CD4-positive, alpha-beta T cell (primary cell): ENCODE results near the gene SOSTDC1. TPM values are rescaled to one million over a fixed set of nuclear protein-coding genes. Genes with fewer than 3 reads are reported as not detected.

Experiments used
- ATAC-seq: fragments of 200-7000 bp; cut with Tn5 transposase; one replicate; pipeline ENCODE4 v1.10.0; 2022; ENCODE audit warnings: mild to moderate bottlenecking; ENCODE audit not compliant: poor library complexity
- CTCF ChIA-PET: fragments of 350-600 bp; sonication (Branson Sonifier 250); formaldehyde crosslinking; loops from one replicate; lab custom pipeline; 2021; ENCODE audit warnings: antibody characterized with exemption, inconsistent platforms; lab: Charles Lee
- POLR2A ChIA-PET: fragments of 350-600 bp; sonication (Branson Sonifier 250); formaldehyde crosslinking; loops from one replicate; lab custom pipeline; 2021; ENCODE audit warnings: antibody characterized with exemption, inconsistent platforms; lab: Charles Lee
- DNase-seq, 14 experiments: peaks; one replicate each; pipeline ENCODE4 v3.0.0-alpha.2; 2013 to 2020; ENCODE audit warnings: mixed read lengths in 2 of 14
- H3K27ac ChIP-seq, 2 donors: one replicate each; pipeline versions ENCODE4 v1.5.1 to v1.7.0; 2013; ENCODE audit warnings: low read length in 2 of 2, low read depth in 1 of 2, mild to moderate bottlenecking in 1 of 2
- H3K27me3 ChIP-seq, 2 experiments: 1 replicate in 1 of 2; 2 replicates in 1 of 2; pipeline versions ENCODE4 v1.6.1 to v1.7.0; 2013; ENCODE audit warnings: low read length in 2 of 2, control low read depth in 1 of 2, mild to moderate bottlenecking in 1 of 2, moderate library complexity in 1 of 2; ENCODE audit not compliant: insufficient read depth in 2 of 2, control insufficient read depth in 1 of 2
- H3K36me3 ChIP-seq: one replicate; pipeline ENCODE4 v1.6.1; 2013; ENCODE audit warnings: low read length, control low read depth; ENCODE audit not compliant: insufficient read depth
- H3K4me1 ChIP-seq: one replicate; pipeline ENCODE4 v1.6.1; 2013; ENCODE audit warnings: low read length, control low read depth; ENCODE audit not compliant: insufficient read depth
- H3K4me3 ChIP-seq: one replicate; pipeline ENCODE4 v1.5.1; 2013; ENCODE audit warnings: mild to moderate bottlenecking, low read length, moderate library complexity
- H3K9me3 ChIP-seq, 2 experiments: 1 replicate in 1 of 2; 2 replicates in 1 of 2; pipeline versions ENCODE4 v1.6.1 to v1.7.0; 2013; ENCODE audit warnings: low read length in 2 of 2, mild to moderate bottlenecking in 2 of 2, control low read depth in 1 of 2, moderate library complexity in 1 of 2; ENCODE audit not compliant: control insufficient read depth in 1 of 2, insufficient read depth in 1 of 2
- H3K27ac Mint-ChIP-seq: one replicate; pipeline ENCODE4 v1.8.0; 2020; ENCODE audit warnings: mixed read lengths
- H3K27me3 Mint-ChIP-seq: one replicate; pipeline ENCODE4 v1.8.0; 2021; ENCODE audit warnings: mixed read lengths
- H3K36me3 Mint-ChIP-seq: one replicate; pipeline ENCODE4 v1.8.0; 2021; ENCODE audit warnings: low read depth, mixed read lengths
- H3K4me1 Mint-ChIP-seq: one replicate; pipeline ENCODE4 v1.8.0; 2021; ENCODE audit warnings: low read depth, mixed read lengths
- H3K4me3 Mint-ChIP-seq: one replicate; pipeline ENCODE4 v1.8.0; 2020; ENCODE audit warnings: mild to moderate bottlenecking, mixed read lengths
- H3K9me3 Mint-ChIP-seq: one replicate; pipeline ENCODE4 v1.8.0; 2020; ENCODE audit warnings: mixed read lengths
- CTCF ChIP-seq: fragments of 200-600 bp; IDR thresholded peaks from one replicate; pipeline ENCODE4 v1.8.0; 2022; ENCODE audit warnings: antibody characterized with exemption, mild to moderate bottlenecking
- intact Hi-C, 2 experiments: fragments of 100-400 bp; cut with DNase I in 1 of 2; cut with micrococcal nuclease in 1 of 2; formaldehyde crosslinking; loops; one replicate each; pipeline versions ENCODE4 v1.15.1 to v1.9.0; 2023 to 2025; cut with DNase I, micrococcal nuclease
- total RNA-seq, 174 experiments: library from RNA in 2 of 174; stranded (reverse) in 2 of 174; gene quantifications; one replicate each; pipeline ENCODE4 v1.2.3 and lab custom pipeline; 2021 to 2026

Gene SOSTDC1
- total RNA-seq, 2 experiments from 2014 or later: not detected

DNA sequence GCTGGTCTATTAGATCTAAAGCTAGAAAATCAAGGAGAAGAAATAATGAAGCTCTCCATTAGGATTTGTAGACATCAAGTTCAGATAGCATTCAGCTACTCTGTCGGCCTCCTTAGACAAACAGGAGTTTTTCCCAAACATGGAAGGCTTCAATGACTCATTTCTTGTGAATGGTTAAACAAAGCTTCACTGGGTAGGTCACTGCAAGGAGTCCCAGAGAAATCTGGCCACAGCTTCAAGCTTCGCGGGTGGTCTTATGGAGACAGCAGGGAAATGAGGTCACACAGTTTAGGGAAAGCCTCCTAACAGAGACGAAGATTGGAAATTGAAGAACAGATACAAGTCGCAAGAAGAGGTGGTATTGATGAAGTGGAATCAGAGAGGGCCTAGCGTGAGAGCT, 38.5 kb upstream of the SOSTDC1 start:
- ChIA-PET POLR2A (interaction anchor here (0.6 kb wide), 1 partner anchor 482 kb away, joined by 3 read pairs; no protein-coding TSS in a partner anchor), CTCF (interaction anchor here (0.7 kb wide), 1 partner anchor 11 kb away, joined by 3 read pairs; no protein-coding TSS in a partner anchor)
- Mint-ChIP-seq H3K27me3 (no peaks in the 10 kb centered on the region), H3K36me3 (no peaks in the 10 kb centered on the region), H3K4me3 (no peak overlapping the region), H3K9me3 (no peaks in the 10 kb centered on the region), H3K4me1 (no peaks in the 10 kb centered on the region), H3K27ac (no peak overlapping the region)
- Histone ChIP-seq H3K27me3 (peaks cover 3 to 5% of the 10 kb centered on the region in 2 experiments), H3K4me3 (no peak overlapping the region), H3K9me3 (peaks cover 0 to 5% of the 10 kb centered on the region in 2 experiments), H3K4me1 (no peaks in the 10 kb centered on the region), H3K36me3 (no peaks in the 10 kb centered on the region), H3K27ac (no peak overlapping the region)
- ATAC-seq: no peak
- DNase-seq: no peak
- intact Hi-C loops: no loop called here
- no peak for TF ChIP-seq CTCF

GRCh38 chr7:16502303-16502702, 36.8 kb upstream of the SOSTDC1 start:
- intact Hi-C loops: no loop called here
- ATAC-seq: no peak
- H3K4me3 Mint-ChIP-seq: no peak overlapping the region

GRCh38 chr7:16498122-16498521, 32.6 kb upstream of the SOSTDC1 start:
- POLR2A ChIA-PET: no interaction called here
- CTCF ChIA-PET: no interaction called here
- peaks cover 3% of the 10 kb centered on the region for H3K27me3 Mint-ChIP-seq

More at GRCh38 chr7:16502303-16502702, 36.8 kb upstream of the SOSTDC1 start:
- Histone ChIP-seq H3K9me3 (peaks cover 0 to 5% of the 10 kb centered on the region in 2 experiments), H3K4me1 (no peaks in the 10 kb centered on the region), H3K4me3 (no peak overlapping the region), H3K27ac (no peak overlapping the region), H3K27me3 (peaks cover 3 to 5% of the 10 kb centered on the region in 2 experiments), H3K36me3 (no peaks in the 10 kb centered on the region)
- Mint-ChIP-seq H3K27me3 (peaks cover under 1% of the 10 kb centered on the region), H3K27ac (no peak overlapping the region), H3K9me3 (no peaks in the 10 kb centered on the region), H3K4me1 (no peaks in the 10 kb centered on the region), H3K36me3 (no peaks in the 10 kb centered on the region)
- DNase-seq: no peak
- CTCF ChIA-PET: no interaction called here
- no peak for TF ChIP-seq CTCF
- POLR2A ChIA-PET: no interaction called here

More at GRCh38 chr7:16498122-16498521, 32.6 kb upstream of the SOSTDC1 start:
- Histone ChIP-seq H3K27me3 (peaks cover 0 to 3% of the 10 kb centered on the region in 2 experiments), H3K9me3 (peaks cover 0 to 5% of the 10 kb centered on the region in 2 experiments), H3K4me3 (no peak overlapping the region), H3K36me3 (no peaks in the 10 kb centered on the region), H3K4me1 (no peaks in the 10 kb centered on the region), H3K27ac (no peak overlapping the region)
- Mint-ChIP-seq H3K4me3 (no peak overlapping the region), H3K9me3 (no peaks in the 10 kb centered on the region), H3K4me1 (no peaks in the 10 kb centered on the region), H3K36me3 (no peaks in the 10 kb centered on the region), H3K27ac (no peak overlapping the region)
- TF ChIP-seq CTCF: no peak
- ATAC-seq (no peak), DNase-seq (no peak)
- intact Hi-C loops: no loop called here
